ENCODE measurements around the gene MSANTD1. TPM values are rescaled to one million over a fixed set of nuclear protein-coding genes. Genes with fewer than 3 reads are reported as not detected.
A peak's percentile ranks its signal among the peaks of the same experiment; 100 is the strongest.

MSANTD1 gene
- total RNA-seq (1 to 10 TPM; 1.5 to 1.7 TPM), total RNA-seq (1.3 to 1.9 reads per million in 2 donors)

DNA sequence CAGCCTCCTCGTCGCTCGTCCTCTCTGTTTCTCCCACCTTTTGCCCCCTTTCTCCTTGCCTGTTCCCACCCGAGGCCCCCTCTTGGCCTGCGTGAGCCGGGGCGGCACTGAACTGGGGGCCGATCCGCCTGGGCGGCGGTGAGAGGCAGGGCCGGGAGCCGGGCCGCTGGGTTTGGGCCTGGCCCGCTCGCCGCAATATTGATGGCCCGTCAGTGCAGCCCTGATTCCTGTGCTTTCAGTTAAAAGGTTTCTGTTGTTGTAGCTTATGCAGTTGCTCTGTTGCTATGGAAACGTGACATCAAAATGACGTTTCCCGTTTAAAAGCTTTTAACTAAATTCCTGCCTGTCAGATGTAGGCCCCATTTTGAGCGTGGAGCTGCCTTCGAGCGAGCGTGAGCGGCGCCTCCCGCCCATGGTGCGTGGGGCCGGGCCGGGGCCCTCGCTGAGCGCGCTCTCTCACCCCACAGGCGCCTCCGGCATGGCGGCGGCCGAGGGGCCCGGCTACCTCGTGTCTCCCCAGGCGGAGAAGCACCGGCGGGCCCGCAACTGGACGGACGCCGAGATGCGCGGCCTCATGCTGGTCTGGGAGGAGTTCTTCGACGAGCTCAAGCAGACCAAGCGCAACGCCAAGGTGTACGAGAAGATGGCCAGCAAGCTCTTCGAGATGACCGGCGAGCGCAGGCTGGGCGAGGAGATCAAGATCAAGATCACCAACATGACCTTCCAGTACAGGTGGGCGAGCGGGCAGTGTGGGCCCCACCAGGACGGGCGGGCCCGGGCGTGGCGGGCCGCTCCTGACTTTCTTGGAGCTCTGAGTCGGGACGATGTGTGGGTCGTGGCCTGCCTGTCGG, at the start of gene MSANTD1:
Gene MSANTD1, plus strand, starts transcription at position 349 of the 851 bp plus-strand sequence. Its CDS starts 64 bp downstream, at position 413.
- no peak within 1 kb of the TSS for H3K27ac Mint-ChIP-seq
- H3K4me1 Mint-ChIP-seq: peaks cover 5% of the 10 kb centered on the region

DNA sequence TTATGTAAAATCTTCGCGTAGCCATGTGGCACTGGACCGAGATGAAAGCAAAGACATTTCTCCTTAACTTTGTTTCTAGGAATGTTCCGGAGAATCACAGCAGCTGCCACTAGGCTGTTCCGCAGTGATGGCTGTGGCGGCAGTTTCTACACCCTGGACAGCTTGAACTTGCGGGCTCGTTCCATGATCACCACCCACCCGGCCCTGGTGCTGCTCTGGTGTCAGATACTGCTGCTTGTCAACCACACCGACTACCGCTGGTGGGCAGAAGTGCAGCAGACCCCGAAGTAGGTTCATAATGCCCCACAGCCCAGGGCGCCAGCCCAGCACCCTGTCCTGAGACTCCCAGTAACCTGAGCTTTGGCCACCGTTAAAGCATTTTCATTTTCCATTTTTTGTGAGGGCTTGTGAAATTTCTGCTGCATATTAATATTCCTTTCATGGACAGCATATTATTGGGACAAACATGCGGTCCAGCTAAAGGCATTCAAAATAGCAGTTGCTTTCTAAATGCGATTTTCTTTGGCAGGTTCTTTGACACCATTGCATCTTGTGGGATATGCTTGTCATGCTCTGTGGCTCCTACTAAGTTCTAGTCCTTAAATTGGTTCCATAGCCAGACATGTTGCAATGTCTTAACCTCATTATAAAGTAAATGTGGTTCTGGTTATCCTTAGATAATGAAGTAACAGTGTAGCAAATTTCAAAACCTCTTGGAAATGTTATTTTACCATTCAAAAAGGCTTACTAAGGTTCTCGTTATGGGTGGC, 49.1 kb upstream of the MSANTD1 start:
- no peaks in the 10 kb centered on the region for H3K9me3 ChIP-seq (ENCODE audit: control insufficient read depth, low read length, poor library complexity, severe bottlenecking)
- Mint-ChIP-seq H3K4me1 (peaks cover 44% of the 10 kb centered on the region), H3K27me3 (no peaks in the 10 kb centered on the region), H3K27ac (no peak overlapping the region), H3K36me3 (ENCODE audit: low read depth) (peaks cover 9% of the 10 kb centered on the region), H3K4me3 (no peak overlapping the region)
- ATAC-seq (no peak), DNase-seq (no peak)

More for the DNA sequence above, at the start of gene MSANTD1:
- Mint-ChIP-seq H3K27me3 (no peaks in the 10 kb centered on the region), H3K4me3 (no peak within 1 kb of the TSS), H3K36me3 (ENCODE audit: low read depth) (no peaks in the 10 kb centered on the region)
- no peak for DNase-seq
- no peaks in the 10 kb centered on the region for H3K9me3 ChIP-seq (ENCODE audit: control insufficient read depth, low read length, poor library complexity, severe bottlenecking)
- ATAC-seq: no peak

DNA sequence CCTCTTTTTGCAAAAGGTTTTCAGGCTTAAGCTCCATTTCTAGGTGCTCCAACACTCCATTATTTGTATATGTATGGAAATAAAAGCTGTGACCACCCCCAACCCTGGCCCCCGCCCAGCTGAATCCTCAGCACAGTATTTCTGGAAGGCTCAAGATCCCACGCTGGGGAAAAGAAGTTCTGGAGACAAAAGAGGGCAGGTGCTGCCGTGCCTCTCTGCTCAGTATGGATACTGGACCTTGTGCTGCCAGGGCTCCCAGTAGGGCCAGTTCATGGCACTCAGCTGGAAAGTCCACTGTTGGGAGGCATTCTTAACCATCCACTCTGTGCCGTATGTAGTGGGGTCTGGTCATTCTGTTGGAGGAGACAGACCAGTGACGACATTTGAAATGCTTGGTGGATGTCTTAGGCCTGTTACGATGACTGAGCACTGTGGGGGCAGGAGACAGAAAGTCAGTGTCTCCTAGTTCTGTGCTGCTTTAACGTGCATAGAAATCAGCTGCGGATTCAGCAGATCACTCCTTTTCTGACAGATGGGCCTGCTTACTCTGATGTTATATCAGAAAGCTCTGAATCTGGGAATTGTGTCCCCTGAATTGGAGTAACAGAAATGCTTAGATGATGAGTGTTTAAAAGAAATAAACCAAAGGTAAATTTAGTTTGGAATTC, 48.4 kb upstream of the MSANTD1 start:
- no peak overlapping the region for H3K27ac Mint-ChIP-seq

DNA sequence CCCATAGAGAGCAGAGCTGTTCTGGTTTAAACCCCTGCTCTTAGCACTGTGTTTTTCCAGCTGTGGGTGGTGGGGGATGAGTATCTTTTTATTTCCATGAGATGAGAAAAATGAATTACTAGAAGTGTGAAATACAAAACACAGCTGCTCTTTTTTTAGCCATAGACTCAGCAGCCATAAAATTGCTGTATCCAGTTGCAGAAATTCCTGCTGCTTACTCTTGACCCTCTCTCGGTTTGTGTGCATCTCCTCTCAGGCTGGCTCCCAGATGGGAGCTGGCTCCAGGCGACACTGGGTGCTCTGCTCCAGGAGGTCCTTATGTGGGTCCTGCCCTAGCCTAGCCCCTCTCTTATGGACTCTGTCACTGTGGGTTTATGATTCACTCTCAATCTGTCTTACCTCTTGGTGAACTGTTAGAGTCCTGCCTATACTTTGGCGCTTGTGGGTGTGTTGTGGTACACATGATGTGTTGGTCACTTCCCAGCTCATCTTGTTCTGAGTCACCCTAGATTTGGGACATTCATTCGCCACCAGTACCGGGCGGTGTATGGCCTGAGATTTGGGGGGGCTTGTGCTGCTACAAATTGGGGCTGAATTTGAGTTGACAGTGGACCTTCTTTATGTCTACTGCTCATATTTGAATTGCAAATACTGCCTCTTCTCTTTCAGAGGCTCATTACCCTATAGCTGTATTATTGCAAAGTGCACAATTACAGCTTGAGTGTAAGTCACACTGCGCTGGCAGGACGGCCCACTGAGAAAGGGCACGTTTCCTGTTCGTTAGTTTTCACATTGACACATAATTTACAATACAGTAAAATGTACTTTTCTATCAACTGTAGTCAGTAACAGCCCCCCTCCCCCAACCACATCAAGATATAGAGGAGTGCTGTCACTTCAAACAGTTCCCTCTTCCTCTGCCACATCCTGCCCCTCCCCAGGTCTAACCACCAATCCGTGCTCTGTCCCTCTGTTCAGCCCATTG, 46.9 kb upstream of the MSANTD1 start:
- H3K36me3 Mint-ChIP-seq (ENCODE audit: low read depth): peaks cover 5% of the 10 kb centered on the region
- peak; percentile 99 for ATAC-seq

More for the DNA sequence above, 48.4 kb upstream of the MSANTD1 start:
- ATAC-seq: no peak
- peaks cover 6% of the 10 kb centered on the region for H3K36me3 Mint-ChIP-seq (ENCODE audit: low read depth)
- H3K4me1 Mint-ChIP-seq: peaks cover 39% of the 10 kb centered on the region
- no peaks in the 10 kb centered on the region for H3K27me3 Mint-ChIP-seq
- no peak for DNase-seq
- no peak overlapping the region for H3K4me3 Mint-ChIP-seq
- no peaks in the 10 kb centered on the region for H3K9me3 ChIP-seq (ENCODE audit: control insufficient read depth, low read length, poor library complexity, severe bottlenecking)

DNA sequence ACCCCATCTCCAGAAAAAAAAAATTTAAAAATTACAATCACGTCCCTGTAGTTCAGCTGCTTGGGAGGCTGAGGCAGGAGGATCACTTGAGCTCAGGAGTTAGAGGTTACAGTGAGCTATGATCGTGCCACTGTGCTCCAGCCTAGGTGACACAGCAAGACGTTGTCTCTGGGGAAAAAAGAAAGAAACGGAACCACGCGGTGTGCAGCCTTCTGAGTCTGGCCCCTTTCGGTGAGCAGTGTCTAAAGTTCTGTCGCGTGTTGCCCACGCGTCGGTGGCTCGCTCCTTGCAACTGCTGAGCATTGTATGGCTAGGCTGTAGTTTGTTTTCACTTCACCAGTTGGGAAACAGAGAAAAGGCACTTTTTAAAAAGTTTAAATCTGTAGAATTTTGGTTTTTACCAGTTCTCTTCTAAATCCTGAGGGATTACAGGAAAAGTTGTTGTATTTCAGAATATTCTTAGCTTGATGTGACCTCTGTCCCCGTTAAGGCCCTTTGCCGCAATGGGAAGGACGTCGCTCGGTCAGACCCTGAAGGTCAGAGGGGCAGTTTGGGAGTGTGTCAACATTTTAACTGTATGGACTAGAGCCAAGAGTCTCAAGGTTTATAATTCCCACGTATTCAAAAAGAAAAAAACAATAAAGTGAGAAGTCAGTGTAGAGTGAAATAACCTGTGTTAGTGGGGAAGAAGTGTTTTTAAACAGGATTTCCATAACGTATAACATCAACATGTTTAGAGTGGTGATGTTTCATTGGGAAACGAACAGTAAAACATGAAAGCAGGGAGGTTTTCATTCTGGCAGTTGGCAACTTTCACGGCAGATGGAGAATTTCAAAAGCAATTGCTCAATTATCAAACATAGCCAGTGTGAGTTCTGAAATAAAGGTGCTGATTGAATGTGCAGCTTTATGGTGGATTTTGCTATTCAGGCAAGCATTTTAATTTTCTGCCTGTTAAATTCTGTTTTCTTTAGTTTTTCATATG, 45.8 kb upstream of the MSANTD1 start:
- Mint-ChIP-seq H3K27ac (peak overlapping the region; percentile 72), H3K27me3 (no peaks in the 10 kb centered on the region), H3K4me1 (peaks cover 20% of the 10 kb centered on the region), H3K36me3 (ENCODE audit: low read depth) (peaks cover 3% of the 10 kb centered on the region), H3K4me3 (peak overlapping the region; percentile 80)
- H3K9me3 ChIP-seq (ENCODE audit: control insufficient read depth, low read length, poor library complexity, severe bottlenecking): no peaks in the 10 kb centered on the region
- DNase-seq (no peak), ATAC-seq (peak; percentile 30)

More for the DNA sequence above, 46.9 kb upstream of the MSANTD1 start:
- peak overlapping the region; percentile 72 for H3K27ac Mint-ChIP-seq
- H3K9me3 ChIP-seq (ENCODE audit: control insufficient read depth, low read length, poor library complexity, severe bottlenecking): no peaks in the 10 kb centered on the region
- H3K4me3 Mint-ChIP-seq: peak overlapping the region; percentile 80
- peaks cover 28% of the 10 kb centered on the region for H3K4me1 Mint-ChIP-seq
- H3K27me3 Mint-ChIP-seq: no peaks in the 10 kb centered on the region
- peak; percentile 38 to 43 (median 39) for DNase-seq

DNA sequence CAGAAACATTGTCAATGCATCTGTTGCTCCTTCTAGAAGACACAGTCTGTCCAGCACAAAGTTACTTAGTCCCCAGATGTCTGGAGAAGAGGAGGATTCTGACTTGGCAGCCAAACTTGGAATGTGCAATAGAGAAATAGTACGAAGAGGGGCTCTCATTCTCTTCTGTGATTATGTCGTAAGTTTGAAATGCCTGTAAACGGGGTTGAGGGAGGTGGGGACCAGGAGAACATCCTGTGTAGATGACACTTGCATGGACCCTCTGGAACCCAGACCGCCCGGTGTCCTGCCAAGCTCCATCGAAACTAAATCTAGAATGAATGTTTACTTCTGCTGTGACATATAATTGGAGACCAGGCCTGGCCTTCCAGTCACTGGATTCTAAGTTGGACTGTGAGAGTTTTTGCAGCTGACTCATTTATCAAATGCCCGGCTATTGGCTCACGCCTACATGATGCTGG, 45.0 kb upstream of the MSANTD1 start:
- H3K27ac Mint-ChIP-seq: no peak overlapping the region

DNA sequence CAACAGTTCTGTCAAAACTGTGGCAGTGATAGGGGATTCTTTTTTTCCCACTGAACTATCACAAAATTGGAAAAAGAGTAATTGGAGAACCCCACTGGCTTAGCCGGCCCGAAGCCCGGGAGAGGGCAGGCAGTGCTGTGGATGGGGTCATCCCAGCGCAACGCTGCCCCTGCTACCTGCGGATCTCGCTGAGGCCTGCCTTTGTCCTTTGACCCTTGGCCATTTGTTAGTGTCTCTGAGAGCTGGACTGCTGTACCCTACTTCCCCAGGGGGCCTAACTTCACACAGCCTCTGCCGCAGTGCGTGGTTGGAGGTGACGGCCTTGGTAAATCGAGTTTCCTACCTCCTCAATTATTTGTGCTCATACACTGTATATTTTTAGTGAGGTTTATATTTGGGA, 43.0 kb upstream of the MSANTD1 start:
- DNase-seq: no peak
- Mint-ChIP-seq H3K4me3 (no peak overlapping the region), H3K36me3 (ENCODE audit: low read depth) (peaks cover 3% of the 10 kb centered on the region), H3K27me3 (no peaks in the 10 kb centered on the region), H3K27ac (no peak overlapping the region), H3K4me1 (peaks cover 20% of the 10 kb centered on the region)
- no peaks in the 10 kb centered on the region for H3K9me3 ChIP-seq (ENCODE audit: control insufficient read depth, low read length, poor library complexity, severe bottlenecking)
- ATAC-seq: no peak

More for the DNA sequence above, 45.0 kb upstream of the MSANTD1 start:
- H3K27me3 Mint-ChIP-seq: no peaks in the 10 kb centered on the region
- H3K9me3 ChIP-seq (ENCODE audit: control insufficient read depth, low read length, poor library complexity, severe bottlenecking): no peaks in the 10 kb centered on the region
- ATAC-seq (no peak), DNase-seq (no peak)
- peaks cover 20% of the 10 kb centered on the region for H3K4me1 Mint-ChIP-seq
- H3K4me3 Mint-ChIP-seq: no peak overlapping the region
- peaks cover 3% of the 10 kb centered on the region for H3K36me3 Mint-ChIP-seq (ENCODE audit: low read depth)

DNA sequence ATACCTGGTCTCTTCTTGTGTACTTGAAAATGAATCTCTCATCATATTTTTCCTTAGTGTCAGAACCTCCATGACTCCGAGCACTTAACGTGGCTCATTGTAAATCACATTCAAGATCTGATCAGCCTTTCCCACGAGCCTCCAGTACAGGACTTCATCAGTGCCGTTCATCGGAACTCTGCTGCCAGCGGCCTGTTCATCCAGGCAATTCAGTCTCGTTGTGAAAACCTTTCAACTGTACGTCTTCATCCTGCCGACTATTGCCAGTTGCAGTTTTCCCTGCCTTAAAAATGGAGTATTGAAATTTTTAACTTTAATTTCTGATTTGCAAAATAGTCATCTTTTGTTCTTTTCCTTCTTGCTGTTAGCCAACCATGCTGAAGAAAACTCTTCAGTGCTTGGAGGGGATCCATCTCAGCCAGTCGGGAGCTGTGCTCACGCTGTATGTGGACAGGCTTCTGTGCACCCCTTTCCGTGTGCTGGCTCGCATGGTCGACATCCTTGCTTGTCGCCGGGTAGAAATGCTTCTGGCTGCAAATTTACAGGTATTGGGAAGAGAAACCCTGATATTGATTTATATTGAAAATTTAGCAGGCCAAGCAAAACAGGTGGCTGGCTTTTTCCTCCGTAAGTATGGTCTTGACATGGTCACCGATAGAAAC, 42.4 kb upstream of the MSANTD1 start:
- ATAC-seq (no peak), DNase-seq (no peak)
- H3K9me3 ChIP-seq (ENCODE audit: control insufficient read depth, low read length, poor library complexity, severe bottlenecking): no peaks in the 10 kb centered on the region
- Mint-ChIP-seq H3K36me3 (ENCODE audit: low read depth) (peaks cover 3% of the 10 kb centered on the region), H3K27ac (no peak overlapping the region), H3K27me3 (no peaks in the 10 kb centered on the region), H3K4me3 (no peak overlapping the region), H3K4me1 (peaks cover 19% of the 10 kb centered on the region)

DNA sequence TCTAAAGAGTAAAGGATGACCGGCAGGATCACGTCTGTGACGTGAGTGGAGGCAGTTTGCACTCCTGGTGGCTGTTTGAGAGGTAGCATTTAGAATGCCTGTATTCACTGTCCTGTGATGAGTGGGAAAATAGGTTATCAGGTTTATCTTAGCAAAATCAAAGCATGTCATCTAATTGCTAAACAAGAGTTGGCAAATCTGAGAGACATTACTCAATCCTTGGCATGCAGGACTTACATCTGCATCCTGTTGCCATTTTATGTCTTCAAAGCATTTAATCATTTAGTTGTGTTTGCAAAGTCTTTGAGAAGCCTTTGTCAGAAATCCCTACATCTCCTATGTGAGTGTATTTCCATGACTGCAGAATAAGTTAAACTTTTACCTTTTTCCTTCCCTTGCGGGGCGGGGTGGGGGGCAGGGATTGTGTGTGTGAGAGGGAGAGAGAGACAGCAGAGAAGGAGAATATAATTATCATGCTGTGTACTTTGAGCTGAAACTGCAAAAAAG, 41.4 kb upstream of the MSANTD1 start:
- peaks cover 3% of the 10 kb centered on the region for H3K36me3 Mint-ChIP-seq (ENCODE audit: low read depth)
- peaks cover 9% of the 10 kb centered on the region for H3K4me1 Mint-ChIP-seq
- H3K27ac Mint-ChIP-seq: no peak overlapping the region
- H3K27me3 Mint-ChIP-seq: no peaks in the 10 kb centered on the region
- H3K4me3 Mint-ChIP-seq: no peak overlapping the region
- H3K9me3 ChIP-seq (ENCODE audit: control insufficient read depth, low read length, poor library complexity, severe bottlenecking): no peaks in the 10 kb centered on the region
- DNase-seq (no peak), ATAC-seq (no peak)

DNA sequence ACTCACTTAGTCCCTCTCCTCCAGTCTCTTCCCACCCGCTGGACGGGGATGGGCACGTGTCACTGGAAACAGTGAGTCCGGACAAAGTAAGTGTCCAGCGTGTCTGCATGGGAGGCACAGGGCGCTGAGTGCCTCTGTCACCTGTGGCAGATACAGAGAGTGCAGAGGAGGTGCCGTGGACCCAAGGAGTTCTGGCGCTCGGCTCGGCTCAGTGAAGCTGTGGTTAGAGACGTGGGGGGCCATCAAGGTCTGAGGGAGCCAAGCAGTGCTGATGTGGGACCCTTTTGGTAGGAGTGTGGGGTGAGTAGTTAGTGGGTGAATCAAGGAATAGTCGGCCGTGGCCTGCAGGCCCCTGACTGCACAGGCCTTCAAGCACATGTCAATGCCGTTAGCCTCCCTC, 40.1 kb upstream of the MSANTD1 start:
- DNase-seq (no peak), ATAC-seq (no peak)
- Mint-ChIP-seq H3K4me3 (no peak overlapping the region), H3K27ac (no peak overlapping the region), H3K27me3 (no peaks in the 10 kb centered on the region), H3K36me3 (ENCODE audit: low read depth) (peaks cover 3% of the 10 kb centered on the region), H3K4me1 (no peaks in the 10 kb centered on the region)
- H3K9me3 ChIP-seq (ENCODE audit: control insufficient read depth, low read length, poor library complexity, severe bottlenecking): no peaks in the 10 kb centered on the region

All from T-helper 17 cell (primary cell).